ENCODE data around the gene JAZF1.

JAZF1 gene

GRCh38 chr7:28003408-28003807 is 177.2 kb downstream of the JAZF1 start:
- H3K4me3 ChIP-seq (ENCODE audit: low read depth, low read length): no peak overlapping the region
- DNase-seq (ENCODE audit: low read depth): no peak
- no peak for TF ChIP-seq CTCF (IDR thresholded peaks at IDR 0.05; ENCODE audit: low read depth, low read length, missing control alignments)

- TF ChIP-seq CTCF (IDR thresholded peaks at IDR 0.05; ENCODE audit: low read depth, low read length, missing control alignments): no peak
- DNase-seq (ENCODE audit: low read depth): no peak
- H3K4me3 ChIP-seq (ENCODE audit: low read depth, low read length): no peak overlapping the region
Observed at GRCh38 chr7:28002638-28003037, 178.0 kb downstream of the JAZF1 start.

DNA sequence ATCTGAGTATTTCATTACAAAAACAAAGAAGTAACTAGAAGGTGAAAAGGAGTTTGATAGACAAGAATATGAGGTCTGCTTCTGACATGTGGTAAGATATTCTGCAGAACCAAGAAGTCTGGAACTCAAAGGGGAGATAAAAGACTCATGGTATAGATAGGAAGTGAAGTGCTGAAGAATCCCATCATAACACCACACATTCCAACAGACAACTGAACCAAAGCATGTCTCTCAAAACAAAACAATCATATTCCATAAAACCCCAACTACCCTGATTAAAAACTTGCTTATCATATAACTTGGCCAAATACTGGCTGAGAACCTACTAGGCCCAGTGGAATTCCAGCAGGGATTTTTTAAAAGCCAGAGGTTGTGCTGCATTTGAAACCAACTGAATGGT is 178.7 kb downstream of the JAZF1 start:
- DNase-seq (ENCODE audit: low read depth): no peak
- TF ChIP-seq CTCF (IDR thresholded peaks at IDR 0.05; ENCODE audit: low read depth, low read length, missing control alignments): no peak
- H3K4me3 ChIP-seq (ENCODE audit: low read depth, low read length): no peak overlapping the region

- DNase-seq (ENCODE audit: low read depth): no peak
- no peak for TF ChIP-seq CTCF (IDR thresholded peaks at IDR 0.05; ENCODE audit: low read depth, low read length, missing control alignments)
- no peak overlapping the region for H3K4me3 ChIP-seq (ENCODE audit: low read depth, low read length)
Observed at GRCh38 chr7:27999829-28000228, 180.8 kb downstream of the JAZF1 start.

DNA sequence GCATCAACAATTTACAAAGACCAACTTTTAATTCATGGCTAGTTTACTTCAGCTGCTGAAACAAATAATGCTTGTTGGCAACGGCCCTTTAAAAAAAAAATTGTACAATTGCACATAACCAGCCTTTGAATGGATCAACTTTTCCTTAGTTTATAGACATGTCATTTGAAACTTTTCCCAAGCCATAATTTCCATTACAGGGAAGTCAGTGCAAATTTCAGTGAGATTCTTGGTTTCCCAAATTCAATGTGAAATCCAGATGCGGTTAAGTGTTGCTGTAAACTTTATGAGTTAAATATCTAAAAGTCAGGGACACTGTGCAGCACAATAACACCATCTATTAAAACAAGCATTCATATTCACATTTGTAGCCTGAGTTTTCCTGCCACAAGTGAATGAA is 182.2 kb downstream of the JAZF1 start:
- DNase-seq (ENCODE audit: low read depth): no peak
- H3K4me3 ChIP-seq (ENCODE audit: low read depth, low read length): no peak overlapping the region
- no peak for TF ChIP-seq CTCF (IDR thresholded peaks at IDR 0.05; ENCODE audit: low read depth, low read length, missing control alignments)

DNA sequence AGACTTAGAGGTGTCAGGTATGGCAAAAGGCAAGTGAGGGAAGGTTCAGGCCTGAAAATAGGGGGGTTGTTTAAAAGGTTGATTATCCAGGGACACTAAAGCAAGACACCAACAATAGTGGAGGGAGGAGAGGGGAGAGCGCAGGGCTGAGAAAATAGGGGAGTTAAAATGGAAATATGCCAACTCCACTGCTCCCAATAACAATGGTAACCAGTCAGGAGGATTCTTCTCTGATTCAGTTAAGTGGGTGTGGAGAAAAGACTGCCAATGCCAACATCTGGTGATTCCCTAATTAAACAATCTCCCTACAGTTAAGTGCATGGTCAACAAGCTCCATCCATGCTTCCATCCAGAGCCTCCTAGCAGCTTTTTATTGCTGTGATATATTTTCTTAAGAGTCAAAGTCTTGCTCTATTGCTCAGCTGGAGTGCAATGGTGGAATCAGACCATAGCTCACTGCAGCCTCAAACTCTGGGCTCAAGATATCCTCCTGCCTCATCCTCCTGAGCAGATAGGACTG is 183.3 kb downstream of the JAZF1 start:
- DNase-seq (ENCODE audit: low read depth): no peak
- H3K4me3 ChIP-seq (ENCODE audit: low read depth, low read length): no peak overlapping the region
- TF ChIP-seq CTCF (IDR thresholded peaks at IDR 0.05; ENCODE audit: low read depth, low read length, missing control alignments): no peak

- TF ChIP-seq CTCF (IDR thresholded peaks at IDR 0.05; ENCODE audit: low read depth, low read length, missing control alignments): no peak
- H3K4me3 ChIP-seq (ENCODE audit: low read depth, low read length): no peak overlapping the region
- DNase-seq (ENCODE audit: low read depth): no peak
Observed at GRCh38 chr7:27996141-27996540, 184.5 kb downstream of the JAZF1 start.
